HepG2 (cell line): ENCODE results near the gene DICER1. TPM values are rescaled to one million over a fixed set of nuclear protein-coding genes. Genes with fewer than 3 reads are reported as not detected.

ENCODE experiments used
- ATAC-seq: fragments of 200-7000 bp; cut with Tn5 transposase; 3 replicates; pipeline ENCODE4 v1.9.1; 2020; ENCODE audit warnings: mild to moderate bottlenecking, moderate library complexity
- BruUV-seq: library from RNA; stranded (reverse); fragments of 400-500 nt; replicated peaks from 2 replicates; lab custom pipeline; 2021; lab: Mats Ljungman, UMichigan
- CTCF ChIA-PET: fragments of 300-600 bp; formaldehyde crosslinking; extraction: SDS; loops from one replicate; lab custom pipeline; 2021; ENCODE audit warnings: low total read pairs, inconsistent platforms, low intra/inter-chr PET ratio; lab: Yijun Ruan, JAX
- POLR2A ChIA-PET: fragments of 350-600 bp; sonication (Branson Sonifier 250); formaldehyde crosslinking; loops from one replicate; lab custom pipeline; 2020; ENCODE audit warnings: antibody characterized with exemption, inconsistent platforms; lab: Yijun Ruan, JAX
- DNase-seq: peaks from one replicate; pipeline ENCODE4 v3.0.0-alpha.2; 2015; ENCODE audit warnings: low spot score
- FAIRE-seq: peaks from 3 replicates; lab custom pipeline; 2011; peaks lifted over from hg19 to GRCh38; lab: Jason Lieb, UNC
- H2AFZ ChIP-seq: one replicate; pipeline ENCODE4 v1.6.1; 2011; ENCODE audit warnings: low read length, inconsistent platforms
- H3K27ac ChIP-seq: fragments of 300-600 bp; 3 replicates; pipeline ENCODE4 v1.8.0; 2011; ENCODE audit warnings: mixed run types, mild to moderate bottlenecking, mixed read lengths, low read length, inconsistent platforms; ENCODE audit not compliant: insufficient read depth; ENCODE audit errors: extremely low read length
- H3K27me3 ChIP-seq, 2 experiments: fragments of 200-600 bp in 1 of 2; 2 replicates in 1 of 2; 3 replicates in 1 of 2; pipeline versions ENCODE4 v1.6.0 to v1.8.0; 2011; ENCODE audit warnings: low read length in 2 of 2, mild to moderate bottlenecking in 2 of 2, moderate library complexity in 2 of 2, inconsistent platforms in 1 of 2; ENCODE audit not compliant: insufficient read depth in 2 of 2, control insufficient read depth in 1 of 2
- H3K36me3 ChIP-seq, 2 experiments: fragments of 200-600 bp in 1 of 2; replicated peaks in 1 of 2; 2 replicates in 1 of 2; 3 replicates in 1 of 2; pipeline versions ENCODE4 v1.5.1 to v1.8.0; 2011; ENCODE audit warnings: low read length in 2 of 2, inconsistent platforms in 1 of 2; ENCODE audit not compliant: insufficient read depth in 2 of 2, control insufficient read depth in 1 of 2
- H3K4me1 ChIP-seq: 2 replicates; pipeline ENCODE4 v1.5.1; 2012; ENCODE audit warnings: low read length, inconsistent platforms; ENCODE audit not compliant: insufficient read depth
- H3K4me2 ChIP-seq: 2 replicates; pipeline ENCODE4 v1.6.0; 2011; ENCODE audit warnings: low read depth, low read length, inconsistent platforms
- H3K4me3 ChIP-seq, 3 experiments: fragments of 200-600 bp in 1 of 3; sonication (generic), shearing (Covaris generic) in 1 of 3; replicated peaks in 1 of 3; 2 replicates each; pipeline ENCODE4 v1.5.1; 2011 to 2016; ENCODE audit warnings: low read length in 3 of 3, inconsistent platforms in 2 of 3, low read depth in 2 of 3, mild to moderate bottlenecking in 2 of 3, control low read depth in 1 of 3, mixed read lengths in 1 of 3; ENCODE audit not compliant: insufficient read depth in 1 of 3
- H3K79me2 ChIP-seq: one replicate; pipeline ENCODE4 v1.6.1; 2011; ENCODE audit warnings: low read length, inconsistent platforms; ENCODE audit not compliant: insufficient read depth
- H3K9ac ChIP-seq: 2 replicates; pipeline ENCODE4 v1.6.0; 2011; ENCODE audit warnings: mild to moderate bottlenecking, low read depth, low read length, inconsistent platforms; ENCODE audit not compliant: insufficient read depth
- H3K9me3 ChIP-seq: 2 replicates; pipeline ENCODE4 v1.5.1; 2012; ENCODE audit warnings: mild to moderate bottlenecking, low read length
- H4K20me1 ChIP-seq: 2 replicates; pipeline ENCODE4 v1.6.0; 2011; ENCODE audit warnings: inconsistent platforms, mild to moderate bottlenecking, low read length, moderate library complexity; ENCODE audit not compliant: insufficient read depth
- BHLHE40 ChIP-seq: IDR thresholded peaks from 2 replicates; pipeline ENCODE4 v1.6.1; 2011; ENCODE audit warnings: low read length, improper control_type of control experiment
- HMG20A ChIP-seq: IDR thresholded peaks from 2 replicates; pipeline ENCODE4 v1.6.1; 2016; ENCODE audit warnings: borderline replicate concordance
- JDP2 ChIP-seq: sonication (generic); formaldehyde crosslinking; IDR thresholded peaks from 2 replicates; pipeline ENCODE4 v1.8.1; 2022; ENCODE audit warnings: missing genetic modification reagents, borderline replicate concordance
- MED1 ChIP-seq: sonication (generic); formaldehyde crosslinking; IDR thresholded peaks from 2 replicates; pipeline ENCODE4 v1.4.0; 2020; ENCODE audit warnings: missing genetic modification reagents
- NFKBIZ ChIP-seq: IDR thresholded peaks from 2 replicates; pipeline ENCODE4 v1.6.1; 2018; ENCODE audit warnings: missing genetic modification reagents, missing compliant biosample characterization
- SMARCE1 ChIP-seq: fragments of 450-650 bp; IDR thresholded peaks from 2 replicates; pipeline ENCODE4 v1.6.1; 2017; ENCODE audit warnings: borderline replicate concordance
- TBX2 ChIP-seq: sonication (generic); formaldehyde crosslinking; IDR thresholded peaks from 2 replicates; pipeline ENCODE4 v1.5.0; 2020; ENCODE audit warnings: missing genetic modification reagents, mild to moderate bottlenecking, borderline replicate concordance
- ZBTB1 ChIP-seq: sonication (generic); formaldehyde crosslinking; IDR thresholded peaks from 2 replicates; pipeline ENCODE4 v1.4.0; 2020; ENCODE audit warnings: missing genetic modification reagents, borderline replicate concordance
- ZNF232 ChIP-seq: sonication (generic); formaldehyde crosslinking; IDR thresholded peaks from 2 replicates; pipeline ENCODE4 v1.4.0; 2020; ENCODE audit warnings: missing genetic modification reagents, borderline replicate concordance
- ZNF251 ChIP-seq: sonication (generic); formaldehyde crosslinking; IDR thresholded peaks from 2 replicates; pipeline ENCODE4 v1.9.0; 2021; ENCODE audit warnings: mild to moderate bottlenecking, missing genetic modification reagents
- ZNF496 ChIP-seq: sonication (generic); formaldehyde crosslinking; IDR thresholded peaks from 2 replicates; pipeline ENCODE4 v1.8.1; 2023; ENCODE audit warnings: mild to moderate bottlenecking, moderate library complexity, missing genetic modification reagents; ENCODE audit not compliant: insufficient replicate concordance
- ZNF563 ChIP-seq: sonication (generic); formaldehyde crosslinking; IDR thresholded peaks from 2 replicates; pipeline ENCODE4 v1.8.0; 2022; ENCODE audit warnings: mild to moderate bottlenecking, moderate library complexity, missing genetic modification reagents
- ZNF569 ChIP-seq: sonication (generic); formaldehyde crosslinking; IDR thresholded peaks from 2 replicates; pipeline ENCODE4 v1.5.0; 2020; ENCODE audit warnings: mild to moderate bottlenecking, missing genetic modification reagents, moderate library complexity, borderline replicate concordance
- ZNF850 ChIP-seq: sonication (generic); formaldehyde crosslinking; conservative IDR thresholded peaks from 2 replicates; pipeline ENCODE4 v1.9.0; 2021; ENCODE audit warnings: mild to moderate bottlenecking, missing genetic modification reagents
- WGBS: methylation state at CpG from one replicate; pipeline ENCODE4 v1.1.6; 2017; ENCODE audit warnings: low lambda C conversion rate; 5-methylcytosine and 5-hydroxymethylcytosine counted together
- in situ Hi-C: cut with HindIII; loops from 2 replicates; pipeline ENCODE4 v1.10.0; 2017; ENCODE audit warnings: low pct_unique_long_range_greater_than_20kb; ENCODE audit not compliant: extremely low pct_ligation_motif_present
- intact Hi-C: fragments of 100-400 bp; cut with micrococcal nuclease; formaldehyde crosslinking; loops from one replicate; pipeline ENCODE4 v1.10.0; 2022; ENCODE audit not compliant: unreplicated experiment
- polyA plus RNA-seq, 8 experiments: library from polyadenylated mRNA; depleted of rRNA in 3 of 8; stranded (reverse) in 7 of 8; unstranded in 1 of 8; fragments of >200 nt; fragmentation: Illumina TruSeq in 4 of 8; extraction: Trizol in 4 of 8; gene quantifications; 2 replicates each; pipeline versions ENCODE4 v1.2.1 to v1.2.3, GENCODE V29; 2011 to 2016; ENCODE audit warnings: low read depth in 4 of 8, missing spikeins in 1 of 8, mixed read lengths in 1 of 8; ENCODE audit not compliant: insufficient read depth in 1 of 8
- total RNA-seq, 5 experiments: library from RNA; depleted of rRNA; stranded (reverse); fragments of >200 nt; fragmentation: Illumina TruSeq; extraction: Trizol; gene quantifications; 2 replicates each; pipeline ENCODE4 v1.2.3, GENCODE V29; 2016; ENCODE audit warnings: low read depth in 1 of 5
- TF ChIP-seq, protein P1 (sequence below): sonication (generic); formaldehyde crosslinking; IDR thresholded peaks from 2 replicates; pipeline ENCODE4 v1.4.0; 2020; ENCODE audit warnings: missing genetic modification reagents, mild to moderate bottlenecking, borderline replicate concordance
- TF ChIP-seq, protein P2 (sequence below): sonication (generic); formaldehyde crosslinking; IDR thresholded peaks from 2 replicates; pipeline ENCODE4 v1.4.0; 2020; ENCODE audit warnings: mild to moderate bottlenecking, missing genetic modification reagents
- TF ChIP-seq, protein P3 (sequence below): fragments of 450-650 bp; IDR thresholded peaks from 2 replicates; pipeline ENCODE4 v1.6.1; 2017; ENCODE audit warnings: mild to moderate bottlenecking

DICER1 gene
- total and polyA plus RNA-seq, 2 of the 13 experiments (the other 11 are each of a cell fraction or from before 2014, with no cell fraction given): 31.8 to 61.9 TPM

DNA sequence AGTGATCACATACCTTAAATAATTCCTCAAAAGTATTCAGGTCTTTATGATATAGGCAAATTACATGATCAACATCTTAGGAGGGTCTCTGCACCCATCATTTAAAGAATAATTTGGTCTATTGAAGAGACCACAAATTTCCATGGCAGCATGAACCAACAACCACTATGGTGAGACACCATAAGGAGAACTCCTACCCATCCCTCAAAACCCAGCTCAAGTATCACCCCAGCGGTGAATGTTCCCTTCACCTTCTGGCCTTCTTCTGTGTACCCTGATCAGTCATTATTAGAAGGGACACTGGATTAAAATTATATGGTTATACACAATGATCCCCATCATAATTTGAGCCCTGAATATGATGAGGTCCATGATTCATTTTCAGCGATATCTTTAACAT is 81.5 kb downstream of the DICER1 start:
- DNase-seq (no peak), FAIRE-seq (no peak), ATAC-seq (no peak)
- ChIA-PET CTCF (no interaction called here), POLR2A (no interaction called here)
- Histone ChIP-seq H4K20me1 (no peaks in the 10 kb centered on the region), H3K9me3 (no peaks in the 10 kb centered on the region), H3K27ac (no peak overlapping the region), H3K4me2 (no peak overlapping the region), H3K36me3 (no peaks in the 10 kb centered on the region), H2AFZ (no peak overlapping the region), H3K9ac (no peak overlapping the region), H3K4me3 (no peak overlapping the region), H3K27me3 (peaks cover 0 to 52% of the 10 kb centered on the region in 2 experiments; a peak in 4 of 5 replicates), H3K4me1 (no peaks in the 10 kb centered on the region), H3K79me2 (no peaks in the 10 kb centered on the region)
- TF ChIP-seq ZNF850 (CRISPR knock-in tag) (no peak), SMARCE1 (no peak), ZNF563 (CRISPR knock-in tag) (no peak), ZNF232 (no peak), MED1 (CRISPR knock-in tag) (no peak), BHLHE40 (no peak), HMG20A (CRISPR knock-in tag) (no peak), ZNF496 (no peak), ZBTB1 (CRISPR knock-in tag) (no peak), JDP2 (CRISPR knock-in tag) (no peak), ZNF251 (CRISPR knock-in tag) (no peak), NFKBIZ (CRISPR knock-in tag) (no peak), ZNF569 (CRISPR knock-in tag) (no peak), TBX2 (CRISPR knock-in tag) (no peak)
- TF ChIP-seq, protein P1, sequence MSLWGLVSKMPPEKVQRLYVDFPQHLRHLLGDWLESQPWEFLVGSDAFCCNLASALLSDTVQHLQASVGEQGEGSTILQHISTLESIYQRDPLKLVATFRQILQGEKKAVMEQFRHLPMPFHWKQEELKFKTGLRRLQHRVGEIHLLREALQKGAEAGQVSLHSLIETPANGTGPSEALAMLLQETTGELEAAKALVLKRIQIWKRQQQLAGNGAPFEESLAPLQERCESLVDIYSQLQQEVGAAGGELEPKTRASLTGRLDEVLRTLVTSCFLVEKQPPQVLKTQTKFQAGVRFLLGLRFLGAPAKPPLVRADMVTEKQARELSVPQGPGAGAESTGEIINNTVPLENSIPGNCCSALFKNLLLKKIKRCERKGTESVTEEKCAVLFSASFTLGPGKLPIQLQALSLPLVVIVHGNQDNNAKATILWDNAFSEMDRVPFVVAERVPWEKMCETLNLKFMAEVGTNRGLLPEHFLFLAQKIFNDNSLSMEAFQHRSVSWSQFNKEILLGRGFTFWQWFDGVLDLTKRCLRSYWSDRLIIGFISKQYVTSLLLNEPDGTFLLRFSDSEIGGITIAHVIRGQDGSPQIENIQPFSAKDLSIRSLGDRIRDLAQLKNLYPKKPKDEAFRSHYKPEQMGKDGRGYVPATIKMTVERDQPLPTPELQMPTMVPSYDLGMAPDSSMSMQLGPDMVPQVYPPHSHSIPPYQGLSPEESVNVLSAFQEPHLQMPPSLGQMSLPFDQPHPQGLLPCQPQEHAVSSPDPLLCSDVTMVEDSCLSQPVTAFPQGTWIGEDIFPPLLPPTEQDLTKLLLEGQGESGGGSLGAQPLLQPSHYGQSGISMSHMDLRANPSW (CRISPR knock-in tag): no peak
- TF ChIP-seq, protein P2, sequence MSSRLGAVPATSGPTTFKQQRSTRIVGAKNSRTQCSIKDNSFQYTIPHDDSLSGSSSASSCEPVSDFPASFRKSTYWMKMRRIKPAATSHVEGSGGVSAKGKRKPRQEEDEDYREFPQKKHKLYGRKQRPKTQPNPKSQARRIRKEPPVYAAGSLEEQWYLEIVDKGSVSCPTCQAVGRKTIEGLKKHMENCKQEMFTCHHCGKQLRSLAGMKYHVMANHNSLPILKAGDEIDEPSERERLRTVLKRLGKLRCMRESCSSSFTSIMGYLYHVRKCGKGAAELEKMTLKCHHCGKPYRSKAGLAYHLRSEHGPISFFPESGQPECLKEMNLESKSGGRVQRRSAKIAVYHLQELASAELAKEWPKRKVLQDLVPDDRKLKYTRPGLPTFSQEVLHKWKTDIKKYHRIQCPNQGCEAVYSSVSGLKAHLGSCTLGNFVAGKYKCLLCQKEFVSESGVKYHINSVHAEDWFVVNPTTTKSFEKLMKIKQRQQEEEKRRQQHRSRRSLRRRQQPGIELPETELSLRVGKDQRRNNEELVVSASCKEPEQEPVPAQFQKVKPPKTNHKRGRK (CRISPR knock-in tag): no peak
- TF ChIP-seq, protein P3, sequence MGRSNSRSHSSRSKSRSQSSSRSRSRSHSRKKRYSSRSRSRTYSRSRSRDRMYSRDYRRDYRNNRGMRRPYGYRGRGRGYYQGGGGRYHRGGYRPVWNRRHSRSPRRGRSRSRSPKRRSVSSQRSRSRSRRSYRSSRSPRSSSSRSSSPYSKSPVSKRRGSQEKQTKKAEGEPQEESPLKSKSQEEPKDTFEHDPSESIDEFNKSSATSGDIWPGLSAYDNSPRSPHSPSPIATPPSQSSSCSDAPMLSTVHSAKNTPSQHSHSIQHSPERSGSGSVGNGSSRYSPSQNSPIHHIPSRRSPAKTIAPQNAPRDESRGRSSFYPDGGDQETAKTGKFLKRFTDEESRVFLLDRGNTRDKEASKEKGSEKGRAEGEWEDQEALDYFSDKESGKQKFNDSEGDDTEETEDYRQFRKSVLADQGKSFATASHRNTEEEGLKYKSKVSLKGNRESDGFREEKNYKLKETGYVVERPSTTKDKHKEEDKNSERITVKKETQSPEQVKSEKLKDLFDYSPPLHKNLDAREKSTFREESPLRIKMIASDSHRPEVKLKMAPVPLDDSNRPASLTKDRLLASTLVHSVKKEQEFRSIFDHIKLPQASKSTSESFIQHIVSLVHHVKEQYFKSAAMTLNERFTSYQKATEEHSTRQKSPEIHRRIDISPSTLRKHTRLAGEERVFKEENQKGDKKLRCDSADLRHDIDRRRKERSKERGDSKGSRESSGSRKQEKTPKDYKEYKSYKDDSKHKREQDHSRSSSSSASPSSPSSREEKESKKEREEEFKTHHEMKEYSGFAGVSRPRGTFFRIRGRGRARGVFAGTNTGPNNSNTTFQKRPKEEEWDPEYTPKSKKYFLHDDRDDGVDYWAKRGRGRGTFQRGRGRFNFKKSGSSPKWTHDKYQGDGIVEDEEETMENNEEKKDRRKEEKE: no peak
- intact Hi-C loops (no loop called here), in situ Hi-C loops (no loop called here)
- no TSS peak for BruUV-seq
- WGBS: 45% methylated on average over 2 of the region's 2 CpGs
